ENCODE data around the gene TBCE.
"Not testable (repeated sequence)": the region's sequence is repeated elsewhere in the genome, so short reads cannot be mapped to it uniquely, and the experiment has no call there.

Gene TBCE

DNA sequence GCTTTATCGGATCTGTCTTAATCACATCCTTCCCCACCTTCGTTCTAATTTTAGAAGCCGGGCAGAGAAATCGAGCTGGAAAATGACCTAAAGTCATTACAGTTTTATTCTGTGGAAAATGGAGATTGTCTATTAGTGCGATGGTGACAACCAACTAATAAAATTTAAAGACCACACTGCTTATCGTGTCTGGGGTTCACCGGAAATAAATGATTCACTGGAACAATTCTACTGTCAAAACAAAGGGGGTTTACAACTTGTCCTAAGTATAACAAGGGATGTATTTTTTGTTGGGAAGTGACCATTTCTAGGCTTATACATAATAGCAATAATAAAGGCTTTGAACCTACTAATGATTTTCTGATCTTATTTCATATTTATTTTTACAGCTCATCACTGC, 81.4 kb downstream of the TBCE start:
- no peak for DNase-seq
- H3K9me3 ChIP-seq (ENCODE audit: control extremely low read depth in 1 of 5, control insufficient read depth in 4 of 5, insufficient read depth in 2 of 5, low read depth in 1 of 5, low read length in 4 of 5): no peaks in the 10 kb centered on the region
- H3K27me3 ChIP-seq (replicated peaks in 2 of 5; ENCODE audit: control insufficient read depth in 4 of 5, insufficient read depth in 5 of 5, low read length in 4 of 5): no peaks in the 10 kb centered on the region
- H3K4me3 ChIP-seq (ENCODE audit: control insufficient read depth in 1 of 7, extremely low read depth in 1 of 7, insufficient read depth in 4 of 7, low read depth in 2 of 7, low read length in 6 of 7): no peak overlapping the region
- ChIA-PET POLR2A (no interaction called here), CTCF (interaction anchor here (1.1 to 1.8 kb wide), 2 partner anchors 11 to 27 kb away, joined by 3 to 4 read pairs; no protein-coding TSS in a partner anchor)
- 90% methylated on average over 4 of the region's 7 CpGs for WGBS (ENCODE audit: insufficient coverage)
- no peaks in the 10 kb centered on the region for H3K4me1 ChIP-seq (ENCODE audit: control extremely low read depth in 1 of 4, control insufficient read depth in 4 of 4, insufficient read depth in 4 of 4, low read length in 3 of 4)
- peaks cover 21 to 83% (median 45%) of the 10 kb centered on the region in 4 experiments for H3K36me3 ChIP-seq (ENCODE audit: control insufficient read depth in 4 of 4, insufficient read depth in 4 of 4, low read length in 3 of 4)
- no peak overlapping the region for H3K27ac ChIP-seq (ENCODE audit: insufficient read depth in 1 of 2, low read depth in 1 of 2, low read length in 2 of 2, poor library complexity in 1 of 2, severe bottlenecking in 2 of 2)

DNA sequence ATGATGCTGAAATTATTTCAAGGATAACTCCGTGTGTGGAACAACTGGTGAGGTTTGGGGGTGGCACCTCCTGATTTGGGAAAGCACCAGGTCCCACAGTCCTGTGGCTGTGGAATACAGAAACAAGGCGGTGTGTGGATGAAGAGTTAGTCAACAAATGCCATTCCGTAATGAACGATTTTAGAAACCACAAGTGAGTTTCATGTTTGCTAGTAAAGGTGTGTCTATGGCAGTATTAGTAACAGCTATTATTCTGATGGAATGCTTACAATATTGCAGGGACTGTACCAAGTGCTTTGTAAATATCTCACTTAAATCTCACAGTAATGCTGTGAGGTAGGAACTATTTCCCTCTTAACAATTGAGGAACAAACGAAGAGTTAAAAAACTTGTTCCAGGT, 83.2 kb downstream of the TBCE start:
- Histone ChIP-seq H3K27ac (ENCODE audit: insufficient read depth in 1 of 2, low read depth in 1 of 2, low read length in 2 of 2, poor library complexity in 1 of 2, severe bottlenecking in 2 of 2) (no peak overlapping the region), H3K9me3 (ENCODE audit: control extremely low read depth in 1 of 5, control insufficient read depth in 4 of 5, insufficient read depth in 2 of 5, low read depth in 1 of 5, low read length in 4 of 5) (no peaks in the 10 kb centered on the region), H3K4me1 (ENCODE audit: control extremely low read depth in 1 of 4, control insufficient read depth in 4 of 4, insufficient read depth in 4 of 4, low read length in 3 of 4) (no peaks in the 10 kb centered on the region), H3K4me3 (ENCODE audit: control insufficient read depth in 1 of 7, extremely low read depth in 1 of 7, insufficient read depth in 4 of 7, low read depth in 2 of 7, low read length in 6 of 7) (no peak overlapping the region), H3K27me3 (replicated peaks in 2 of 5; ENCODE audit: control insufficient read depth in 4 of 5, insufficient read depth in 5 of 5, low read length in 4 of 5) (no peaks in the 10 kb centered on the region), H3K36me3 (ENCODE audit: control insufficient read depth in 4 of 4, insufficient read depth in 4 of 4, low read length in 3 of 4) (peaks cover 20 to 75% (median 40%) of the 10 kb centered on the region in 4 experiments)
- POLR2A ChIA-PET: interaction anchor here (0.6 kb wide), 1 partner anchor 569 kb away, joined by 3 read pairs; no protein-coding TSS in a partner anchor
- DNase-seq: no peak
- CTCF ChIA-PET: interaction anchor here (1.2 kb wide), 1 partner anchor 9 kb away, joined by 3 read pairs; no protein-coding TSS in a partner anchor
- WGBS (ENCODE audit: insufficient coverage): 91% methylated on average over 4 of the region's 5 CpGs

DNA sequence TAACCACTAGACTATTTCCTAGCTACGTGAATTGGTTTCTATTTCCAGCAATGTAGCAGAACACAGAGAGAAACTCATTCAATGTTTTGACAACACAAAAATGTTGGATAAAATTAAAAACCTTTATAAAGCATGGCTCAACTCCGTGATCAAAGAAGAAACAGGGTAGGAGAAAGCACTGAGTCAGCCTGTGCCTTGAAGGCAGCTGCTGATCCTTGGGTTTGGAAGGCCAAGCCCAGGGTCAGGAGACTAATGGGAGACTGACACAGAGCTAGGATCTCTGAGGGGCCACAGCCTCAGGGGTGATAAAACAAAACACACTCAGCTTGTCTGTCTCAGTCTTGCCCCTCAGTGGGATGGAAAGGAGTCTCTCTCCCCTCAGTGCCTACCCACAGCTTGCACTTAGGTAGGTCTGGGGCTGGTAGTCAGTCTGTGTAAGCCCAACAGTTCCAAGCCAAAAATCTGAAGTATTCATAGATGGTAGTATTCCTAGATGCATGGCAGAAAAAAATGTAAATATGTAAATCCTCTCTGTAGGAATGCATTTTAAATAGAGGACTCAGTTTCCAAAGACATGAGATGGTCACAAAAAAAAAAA, 83.8 kb downstream of the TBCE start:
- Histone ChIP-seq H3K27me3 (replicated peaks in 2 of 5; ENCODE audit: control insufficient read depth in 4 of 5, insufficient read depth in 5 of 5, low read length in 4 of 5) (no peaks in the 10 kb centered on the region), H3K4me3 (ENCODE audit: control insufficient read depth in 1 of 7, extremely low read depth in 1 of 7, insufficient read depth in 4 of 7, low read depth in 2 of 7, low read length in 6 of 7) (no peak overlapping the region), H3K27ac (ENCODE audit: insufficient read depth in 1 of 2, low read depth in 1 of 2, low read length in 2 of 2, poor library complexity in 1 of 2, severe bottlenecking in 2 of 2) (no peak overlapping the region), H3K36me3 (ENCODE audit: control insufficient read depth in 4 of 4, insufficient read depth in 4 of 4, low read length in 3 of 4) (peaks cover 16 to 69% (median 37%) of the 10 kb centered on the region in 4 experiments), H3K4me1 (ENCODE audit: control extremely low read depth in 1 of 4, control insufficient read depth in 4 of 4, insufficient read depth in 4 of 4, low read length in 3 of 4) (no peaks in the 10 kb centered on the region), H3K9me3 (ENCODE audit: control extremely low read depth in 1 of 5, control insufficient read depth in 4 of 5, insufficient read depth in 2 of 5, low read depth in 1 of 5, low read length in 4 of 5) (no peaks in the 10 kb centered on the region)
- 100% methylated on average over 1 of the region's 2 CpGs for WGBS (ENCODE audit: insufficient coverage)
- ChIA-PET POLR2A (interaction anchor here (0.6 kb wide), 1 partner anchor 568 kb away, joined by 3 read pairs; no protein-coding TSS in a partner anchor), CTCF (interaction anchor here (1.1 to 1.2 kb wide), 2 partner anchors 9 to 11 kb away, joined by 3 to 4 read pairs; no protein-coding TSS in a partner anchor)
- no peak for DNase-seq

DNA sequence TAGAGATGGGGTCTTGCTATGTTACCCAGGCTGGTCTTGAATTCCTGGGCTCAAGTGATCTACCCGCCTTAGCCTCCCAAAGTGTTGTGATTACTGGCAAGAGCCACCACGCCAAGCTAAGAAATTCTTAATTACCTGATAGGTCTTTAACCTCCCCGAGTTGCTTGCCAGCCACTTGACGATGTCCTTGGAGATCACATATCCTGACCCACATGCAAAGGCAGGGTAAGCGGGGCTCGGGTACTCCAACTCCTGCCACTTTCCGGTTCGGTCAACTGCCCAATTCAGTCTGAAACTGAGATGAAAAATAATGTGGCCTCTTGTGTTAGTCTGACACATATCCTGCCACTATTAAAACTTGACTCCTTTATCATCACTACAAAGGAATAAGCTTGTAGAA, 86.8 kb downstream of the TBCE start:
- Histone ChIP-seq H3K36me3 (ENCODE audit: control insufficient read depth in 4 of 4, insufficient read depth in 4 of 4, low read length in 3 of 4) (peaks cover 10 to 44% (median 24%) of the 10 kb centered on the region in 4 experiments), H3K9me3 (ENCODE audit: control extremely low read depth in 1 of 5, control insufficient read depth in 4 of 5, insufficient read depth in 2 of 5, low read depth in 1 of 5, low read length in 4 of 5) (no peaks in the 10 kb centered on the region), H3K27ac (ENCODE audit: insufficient read depth in 1 of 2, low read depth in 1 of 2, low read length in 2 of 2, poor library complexity in 1 of 2, severe bottlenecking in 2 of 2) (no peak overlapping the region), H3K4me3 (ENCODE audit: control insufficient read depth in 1 of 7, extremely low read depth in 1 of 7, insufficient read depth in 4 of 7, low read depth in 2 of 7, low read length in 6 of 7) (no peak overlapping the region), H3K4me1 (ENCODE audit: control extremely low read depth in 1 of 4, control insufficient read depth in 4 of 4, insufficient read depth in 4 of 4, low read length in 3 of 4) (no peaks in the 10 kb centered on the region), H3K27me3 (replicated peaks in 2 of 5; ENCODE audit: control insufficient read depth in 4 of 5, insufficient read depth in 5 of 5, low read length in 4 of 5) (no peaks in the 10 kb centered on the region)
- ChIA-PET CTCF (interaction anchor here (1.5 kb wide), 1 partner anchor 10 kb away, joined by 3 read pairs; no protein-coding TSS in a partner anchor), POLR2A (interaction anchor here (0.6 kb wide), 1 partner anchor 976 kb away, joined by 3 read pairs; no protein-coding TSS in a partner anchor)
- no peak for DNase-seq
- WGBS (ENCODE audit: insufficient coverage): 96% methylated on average over 5 of the region's 8 CpGs

- ChIA-PET CTCF (no interaction called here), POLR2A (no interaction called here)
- H3K9me3 ChIP-seq (ENCODE audit: control extremely low read depth in 1 of 5, control insufficient read depth in 4 of 5, insufficient read depth in 2 of 5, low read depth in 1 of 5, low read length in 4 of 5): no peaks in the 10 kb centered on the region
- no peak overlapping the region for H3K4me3 ChIP-seq (ENCODE audit: control insufficient read depth in 1 of 7, extremely low read depth in 1 of 7, insufficient read depth in 4 of 7, low read depth in 2 of 7, low read length in 6 of 7)
- H3K36me3 ChIP-seq (ENCODE audit: control insufficient read depth in 4 of 4, insufficient read depth in 4 of 4, low read length in 3 of 4): peaks cover 7 to 33% (median 16%) of the 10 kb centered on the region in 4 experiments
- H3K4me1 ChIP-seq (ENCODE audit: control extremely low read depth in 1 of 4, control insufficient read depth in 4 of 4, insufficient read depth in 4 of 4, low read length in 3 of 4): no peaks in the 10 kb centered on the region
- no peak overlapping the region for H3K27ac ChIP-seq (ENCODE audit: insufficient read depth in 1 of 2, low read depth in 1 of 2, low read length in 2 of 2, poor library complexity in 1 of 2, severe bottlenecking in 2 of 2)
- no CpG with 5 or more reads among the region's 2 CpGs for WGBS (ENCODE audit: insufficient coverage)
- no peaks in the 10 kb centered on the region for H3K27me3 ChIP-seq (replicated peaks in 2 of 5; ENCODE audit: control insufficient read depth in 4 of 5, insufficient read depth in 5 of 5, low read length in 4 of 5)
- no peak for DNase-seq
Measured at GRCh38 chr1:235455097-235455496, 87.9 kb downstream of the TBCE start.

- ChIA-PET CTCF (interaction anchor here (1.1 kb wide), 1 partner anchor 11 kb away, joined by 3 read pairs; no protein-coding TSS in a partner anchor), POLR2A (no interaction called here)
- H3K27me3 ChIP-seq (replicated peaks in 2 of 5; ENCODE audit: control insufficient read depth in 4 of 5, insufficient read depth in 5 of 5, low read length in 4 of 5): no peaks in the 10 kb centered on the region
- no peak for DNase-seq
- WGBS (ENCODE audit: insufficient coverage): 100% methylated on average over 4 of the region's 4 CpGs
- H3K4me3 ChIP-seq (ENCODE audit: control insufficient read depth in 1 of 7, extremely low read depth in 1 of 7, insufficient read depth in 4 of 7, low read depth in 2 of 7, low read length in 6 of 7): no peak overlapping the region
- H3K27ac ChIP-seq (ENCODE audit: insufficient read depth in 1 of 2, low read depth in 1 of 2, low read length in 2 of 2, poor library complexity in 1 of 2, severe bottlenecking in 2 of 2): no peak overlapping the region
- no peaks in the 10 kb centered on the region for H3K9me3 ChIP-seq (ENCODE audit: control extremely low read depth in 1 of 5, control insufficient read depth in 4 of 5, insufficient read depth in 2 of 5, low read depth in 1 of 5, low read length in 4 of 5)
- H3K4me1 ChIP-seq (ENCODE audit: control extremely low read depth in 1 of 4, control insufficient read depth in 4 of 4, insufficient read depth in 4 of 4, low read length in 3 of 4): no peaks in the 10 kb centered on the region
- peaks cover under 1 to 26% (median 10%) of the 10 kb centered on the region in 4 experiments for H3K36me3 ChIP-seq (ENCODE audit: control insufficient read depth in 4 of 4, insufficient read depth in 4 of 4, low read length in 3 of 4)
Measured at GRCh38 chr1:235455823-235456222, 88.6 kb downstream of the TBCE start.

DNA sequence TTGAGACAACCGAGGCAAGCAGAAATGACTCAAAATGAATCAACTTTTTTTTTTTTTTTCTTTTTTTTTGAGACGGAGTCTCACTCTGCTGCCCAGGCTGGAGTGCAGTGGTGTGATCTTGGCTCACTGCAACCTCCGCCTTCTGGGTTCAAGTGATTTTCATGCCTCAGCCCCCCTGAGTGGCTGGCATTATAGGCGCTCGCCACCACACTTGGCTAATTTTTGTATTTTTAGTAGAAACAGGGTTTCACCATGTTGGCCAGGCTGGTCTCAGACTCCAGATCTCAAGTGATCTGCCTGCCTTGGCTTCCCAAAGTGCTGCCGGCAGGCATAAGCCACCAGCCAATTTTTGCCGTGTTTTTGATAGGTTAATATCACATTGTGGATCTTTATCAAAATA, 90.6 kb downstream of the TBCE start:
- peaks cover 0 to 13% (median 5%) of the 10 kb centered on the region in 4 experiments for H3K36me3 ChIP-seq (ENCODE audit: control insufficient read depth in 4 of 4, insufficient read depth in 4 of 4, low read length in 3 of 4)
- H3K4me3 ChIP-seq (ENCODE audit: control insufficient read depth in 1 of 7, extremely low read depth in 1 of 7, insufficient read depth in 4 of 7, low read depth in 2 of 7, low read length in 6 of 7); H3K4me1 ChIP-seq (ENCODE audit: control extremely low read depth in 1 of 4, control insufficient read depth in 4 of 4, insufficient read depth in 4 of 4, low read length in 3 of 4); CTCF ChIA-PET; H3K9me3 ChIP-seq (ENCODE audit: control extremely low read depth in 1 of 5, control insufficient read depth in 4 of 5, insufficient read depth in 2 of 5, low read depth in 1 of 5, low read length in 4 of 5); DNase-seq; H3K27ac ChIP-seq (ENCODE audit: insufficient read depth in 1 of 2, low read depth in 1 of 2, low read length in 2 of 2, poor library complexity in 1 of 2, severe bottlenecking in 2 of 2); H3K27me3 ChIP-seq (replicated peaks in 2 of 5; ENCODE audit: control insufficient read depth in 4 of 5, insufficient read depth in 5 of 5, low read length in 4 of 5): not testable (repeated sequence)
- POLR2A ChIA-PET: interaction anchor here (0.5 kb wide), 1 partner anchor 14 kb away, joined by 4 read pairs; no protein-coding TSS in a partner anchor
- 100% methylated on average over 5 of the region's 7 CpGs for WGBS (ENCODE audit: insufficient coverage)
